HG02884 (cell line): ENCODE data around the gene FXYD7.
"Not testable (repeated sequence)": the region's sequence is repeated elsewhere in the genome, so short reads cannot be mapped to it uniquely, and the experiment has no call there.

Experiments used
- ATAC-seq: cut with Tn5 transposase; IDR thresholded peaks from one replicate; pipeline ENCODE4 v1.9.1; 2021; ENCODE audit warnings: mild to moderate bottlenecking, moderate library complexity; ENCODE audit not compliant: unreplicated experiment

The FXYD7 gene

GRCh38 chr19:35143231-35143715, at the start of gene FXYD7:
Gene FXYD7, plus strand, starts transcription at chr19:35143255. Its CDS starts 79 bp downstream, at chr19:35143334.
- ATAC-seq: no peak

GRCh38 chr19:35093430-35093829, 49.6 kb upstream of the FXYD7 start:
- ATAC-seq: no peak

DNA sequence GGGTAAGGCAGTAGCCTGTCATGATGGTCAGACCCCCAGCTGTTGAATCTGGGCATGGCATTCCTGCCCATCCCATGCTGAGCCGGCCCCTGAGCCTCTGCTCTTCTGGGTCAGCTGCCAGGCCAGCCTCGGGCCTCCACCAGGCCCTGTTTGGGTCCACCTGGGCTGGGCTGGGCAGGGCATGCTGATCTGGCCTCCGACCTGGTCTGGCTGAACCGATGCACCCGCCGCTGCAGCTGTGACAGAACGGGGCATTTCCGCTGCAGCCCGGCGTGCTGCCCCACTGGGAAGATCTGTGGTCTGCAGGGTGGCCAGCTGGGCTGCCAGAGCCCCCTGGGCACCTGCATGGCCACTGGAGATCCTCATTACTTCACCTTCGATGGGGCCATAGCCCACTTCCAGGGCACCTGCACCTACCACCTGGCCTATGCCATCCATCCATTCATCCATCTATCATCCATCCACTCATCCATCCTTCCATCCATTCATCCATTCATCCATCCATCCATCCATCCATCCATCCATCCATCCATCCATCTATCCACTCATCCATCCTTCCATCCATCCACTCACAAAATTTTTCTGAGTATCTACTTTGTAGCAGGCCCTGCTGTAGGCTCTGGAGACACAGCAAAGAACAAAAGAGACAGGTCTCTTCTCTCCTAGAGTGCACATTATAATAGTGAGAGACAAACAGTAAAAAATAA, 49.0 kb upstream of the FXYD7 start:
- no peak for ATAC-seq

GRCh38 chr19:35094656-35095055, 48.4 kb upstream of the FXYD7 start:
- no peak for ATAC-seq

- no peak for ATAC-seq
Observed at GRCh38 chr19:35095667-35096368, 47.2 kb upstream of the FXYD7 start.

DNA sequence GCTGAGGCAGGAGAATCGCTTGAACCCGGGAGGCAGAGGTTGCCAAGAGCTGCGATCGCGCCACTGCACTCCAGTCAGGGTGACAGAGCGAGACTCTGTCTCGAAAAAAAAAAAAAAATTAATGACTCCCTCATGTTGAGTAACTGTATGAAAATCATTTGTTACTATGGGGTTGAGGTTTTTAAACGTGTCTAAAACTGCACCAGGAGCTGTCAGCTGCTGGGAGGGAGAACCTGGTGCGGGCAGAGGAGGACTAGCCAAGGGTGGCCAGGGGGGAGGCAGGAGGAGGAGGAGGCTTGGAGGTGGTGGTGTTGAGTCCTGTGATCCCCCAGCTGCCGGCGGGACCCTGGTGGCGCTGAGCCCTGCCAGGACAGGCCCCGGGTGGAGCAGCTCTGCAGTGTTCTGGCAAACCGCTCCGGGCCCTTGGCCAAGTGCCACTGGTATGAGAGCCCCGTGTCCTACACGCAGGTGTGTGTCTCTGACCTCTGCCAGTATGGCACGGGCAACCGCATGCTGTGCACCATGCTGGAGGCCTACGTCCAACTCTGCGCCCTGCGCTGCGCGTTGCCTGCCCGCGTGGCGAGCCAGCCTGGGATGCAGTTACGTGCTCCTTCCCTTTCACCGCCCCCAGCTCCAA, 44.5 kb upstream of the FXYD7 start:
- ATAC-seq: no peak

- no peak for ATAC-seq
Observed at GRCh38 chr19:35099155-35099896, 43.7 kb upstream of the FXYD7 start.

DNA sequence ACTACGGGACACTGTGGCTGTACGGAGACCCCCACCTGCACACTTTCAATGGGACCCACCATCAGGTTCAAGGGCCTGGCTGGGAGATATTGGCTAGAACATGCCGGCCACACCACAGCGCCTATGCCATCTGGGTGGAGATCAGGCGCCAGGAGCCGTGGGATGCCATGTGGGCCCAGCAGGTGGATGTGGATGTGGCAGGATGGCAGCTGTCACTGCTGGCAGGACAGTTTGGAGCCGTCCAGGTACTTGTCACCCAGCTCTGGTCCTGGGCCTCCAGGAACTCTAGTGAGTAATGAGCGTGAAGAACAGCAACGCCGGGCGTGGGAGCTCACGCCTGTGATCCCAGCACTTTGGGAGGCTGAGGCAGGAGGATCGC, 43.2 kb upstream of the FXYD7 start:
- no peak for ATAC-seq

- ATAC-seq: no peak
Observed at GRCh38 chr19:35100588-35101533, 42.2 kb upstream of the FXYD7 start.

- not testable (repeated sequence) for ATAC-seq
Observed at GRCh38 chr19:35101949-35102348, 41.1 kb upstream of the FXYD7 start.

DNA sequence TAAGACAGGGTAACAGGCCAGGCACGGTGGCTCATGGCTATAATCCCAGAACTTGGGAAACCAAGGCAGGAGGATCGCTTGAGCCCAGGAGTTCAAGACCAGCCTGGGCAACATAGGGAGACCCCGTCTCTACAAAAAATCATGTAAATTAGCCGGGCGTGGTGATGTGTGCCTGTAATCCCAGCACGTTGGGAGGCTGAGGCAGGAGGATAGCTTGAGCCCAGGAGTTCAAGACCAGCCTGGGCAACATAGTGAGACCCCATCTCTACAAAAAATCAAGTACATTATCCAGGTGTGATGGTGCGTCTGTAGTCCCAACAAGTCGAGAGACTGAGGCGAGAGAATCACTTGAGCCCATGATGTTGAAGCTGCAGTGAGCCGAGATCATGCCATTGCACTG, 39.4 kb upstream of the FXYD7 start:
- ATAC-seq: not testable (repeated sequence)

- ATAC-seq: no peak
Observed at GRCh38 chr19:35104361-35104760, 38.7 kb upstream of the FXYD7 start.

DNA sequence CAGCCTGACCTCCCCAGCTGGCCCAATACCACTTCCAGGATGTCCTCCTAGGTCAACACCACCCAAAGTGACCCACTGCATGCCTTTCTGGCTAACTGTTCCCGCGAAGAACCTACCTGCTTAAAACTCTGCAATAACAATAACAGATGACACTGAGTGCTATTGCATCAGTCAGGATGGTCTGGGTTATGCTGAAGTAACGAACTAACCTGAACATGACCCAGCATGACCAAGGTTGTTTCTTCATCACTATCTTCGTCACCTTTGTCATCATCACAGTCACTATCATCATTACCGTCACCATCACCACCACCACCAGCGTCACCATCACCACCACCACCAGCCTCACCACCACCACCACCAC, 38.0 kb upstream of the FXYD7 start:
- no peak for ATAC-seq

- ATAC-seq: no peak
Observed at GRCh38 chr19:35105411-35106290, 37.4 kb upstream of the FXYD7 start.

- no peak for ATAC-seq
Observed at GRCh38 chr19:35106291-35106583, 36.8 kb upstream of the FXYD7 start.

- ATAC-seq: no peak
Observed at GRCh38 chr19:35106898-35107541, 36.0 kb upstream of the FXYD7 start.

DNA sequence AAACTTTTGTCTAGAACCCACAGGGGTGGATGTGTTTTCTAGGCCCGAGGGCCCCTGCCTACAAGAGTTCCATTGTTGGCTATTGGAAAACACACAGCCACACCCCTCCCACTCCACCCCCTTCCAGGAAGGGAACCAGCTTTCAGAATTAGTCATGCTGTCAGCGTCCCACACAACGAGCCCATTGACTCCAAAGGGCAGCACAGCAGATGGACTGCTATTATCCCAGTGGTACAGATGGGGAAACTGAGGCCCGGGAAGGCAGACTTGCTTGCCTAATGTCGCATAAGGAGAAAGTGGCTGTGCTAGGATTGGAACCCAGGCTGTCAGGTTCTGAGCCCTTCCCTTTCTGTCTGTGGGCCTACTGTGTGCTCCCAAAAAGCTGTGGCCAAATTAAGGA, 35.5 kb upstream of the FXYD7 start:
- no peak for ATAC-seq

GRCh38 chr19:35108730-35109129, 34.3 kb upstream of the FXYD7 start:
- ATAC-seq: no peak
